Measurements from ENCODE around the gene DUSP8.

The DUSP8 gene

GRCh38 chr11:1565904-1566247 is 6.2 kb downstream of the DUSP8 start:
- no peak for DNase-seq (ENCODE audit: low spot score)

DNA sequence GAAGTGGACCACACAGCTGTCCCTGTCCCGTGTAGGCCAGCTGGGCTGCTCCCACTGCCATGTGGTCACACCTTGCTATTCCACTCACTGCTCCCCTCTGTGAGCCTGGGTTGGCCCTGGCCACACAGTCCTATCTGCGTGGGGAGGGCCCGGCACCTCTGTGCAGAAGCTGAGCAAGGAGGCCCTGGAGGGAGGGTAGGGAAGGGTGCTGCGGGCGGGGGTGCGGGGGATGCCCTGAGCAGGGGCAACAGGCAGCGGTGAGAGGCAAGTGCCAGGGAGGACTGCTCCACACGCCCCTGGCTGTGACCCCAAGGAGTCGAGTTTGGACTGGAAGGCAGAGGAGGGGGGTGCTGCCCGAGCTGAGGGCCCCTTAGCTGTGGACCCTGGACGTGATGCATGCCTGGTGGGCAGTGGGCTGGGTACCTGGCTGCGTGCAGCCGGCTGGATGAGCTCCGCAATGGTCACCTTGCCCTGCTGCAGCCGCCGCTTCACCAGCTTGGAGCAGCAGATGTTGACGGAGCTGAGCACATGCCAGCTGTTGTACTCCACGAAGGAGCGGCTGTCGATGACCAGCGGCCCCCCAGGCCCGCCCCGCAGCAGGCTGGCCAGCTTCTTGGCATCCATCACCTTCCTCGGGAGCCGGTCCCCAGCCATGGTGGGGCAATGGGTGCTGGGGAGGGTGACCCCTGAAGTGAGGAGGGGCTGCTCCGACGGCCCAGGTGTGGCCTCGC is 6.7 kb downstream of the DUSP8 start:
- DNase-seq (ENCODE audit: low spot score): no peak

DNA sequence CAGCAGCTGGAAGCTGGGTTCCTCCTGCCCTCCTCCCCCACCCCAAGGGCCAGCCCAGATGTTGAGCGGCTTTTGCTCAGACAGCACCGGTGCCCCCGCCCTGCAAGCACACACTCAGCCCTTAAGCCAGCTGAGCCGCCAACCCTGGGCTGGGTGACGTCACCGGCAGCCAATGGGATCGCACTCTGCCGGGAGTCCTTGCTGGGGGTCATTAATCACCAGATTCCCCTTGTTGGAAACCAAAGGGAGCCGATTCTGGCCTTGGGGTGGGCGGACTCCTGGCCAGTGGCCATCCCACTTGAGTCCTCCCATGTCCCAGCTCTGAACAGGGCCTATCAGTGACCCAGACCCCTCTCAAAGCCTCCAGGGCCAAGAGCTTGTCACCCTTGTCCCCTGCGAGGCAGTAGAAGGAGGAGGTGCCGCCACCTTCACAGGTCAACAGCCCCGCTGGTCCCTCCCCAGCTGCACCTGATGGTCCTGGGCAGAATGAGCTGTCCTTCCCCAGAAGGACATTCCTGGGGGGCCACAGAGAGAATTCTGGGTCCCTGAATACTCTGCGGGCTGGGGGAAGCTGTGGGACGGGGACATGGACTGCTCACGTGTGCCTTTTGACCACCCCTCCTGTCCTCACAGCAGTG is 7.4 kb downstream of the DUSP8 start:
- DNase-seq (ENCODE audit: low spot score): no peak

GRCh38 chr11:1563697-1564534 is 8.2 kb downstream of the DUSP8 start:
- DNase-seq (ENCODE audit: low spot score): no peak

DNA sequence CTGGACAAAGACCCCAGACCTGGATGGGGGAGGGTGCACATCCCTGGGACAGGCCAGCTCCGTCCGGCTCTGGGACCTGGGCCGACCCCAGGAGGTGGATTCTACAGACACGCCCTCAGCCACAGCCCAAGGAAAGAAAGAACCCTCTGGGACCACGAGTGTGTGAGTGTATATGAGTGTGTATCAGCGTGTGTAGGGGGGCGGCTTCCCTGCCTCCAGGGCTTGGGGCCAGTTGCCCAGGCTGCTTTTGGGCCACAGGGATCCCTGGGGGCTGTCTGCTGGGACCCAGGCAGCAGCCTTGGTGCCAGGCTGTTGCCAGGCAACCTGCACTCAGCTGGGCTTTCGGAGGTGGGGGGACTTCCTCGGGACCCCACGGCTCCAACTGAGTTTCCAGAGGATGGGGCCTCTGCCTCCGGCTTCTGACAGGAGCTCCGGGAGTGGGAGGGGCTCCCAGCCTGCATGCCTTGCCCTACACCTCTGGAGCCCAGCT is 8.9 kb downstream of the DUSP8 start:
- DNase-seq (ENCODE audit: low spot score): no peak

DNA sequence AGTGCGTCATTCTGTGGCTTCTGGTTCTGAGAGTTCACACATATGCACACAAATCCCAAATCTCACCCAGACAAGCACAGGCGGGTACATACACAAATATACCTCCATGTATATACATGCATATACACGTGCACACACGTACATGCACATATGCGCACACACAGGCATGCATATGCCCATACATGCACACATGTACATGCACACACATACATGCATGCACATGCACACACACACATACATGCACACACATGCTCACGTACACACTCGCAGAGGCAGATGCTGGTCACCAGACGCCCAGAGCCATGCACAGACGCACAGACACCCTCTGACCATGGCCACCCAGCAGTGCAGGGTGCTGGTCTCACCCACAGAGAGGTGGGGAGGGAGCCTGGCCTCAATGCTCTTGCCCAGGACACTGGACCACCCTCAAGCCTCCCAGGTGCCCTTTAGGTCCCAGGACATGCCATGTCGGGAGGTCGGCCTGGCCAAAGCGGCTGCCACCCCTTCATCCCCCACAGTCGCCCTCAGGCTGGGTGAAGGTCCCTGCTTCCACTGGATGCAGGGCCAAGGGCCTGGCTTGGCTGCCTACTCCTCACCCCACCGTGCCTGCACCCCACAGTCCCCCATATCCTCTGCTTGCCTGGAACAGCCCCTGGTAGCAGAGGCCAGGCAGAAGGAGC is 9.5 kb downstream of the DUSP8 start:
- DNase-seq (ENCODE audit: low spot score): no peak

GRCh38 chr11:1561955-1562354 is 10.1 kb downstream of the DUSP8 start:
- DNase-seq (ENCODE audit: low spot score): no peak

DNA sequence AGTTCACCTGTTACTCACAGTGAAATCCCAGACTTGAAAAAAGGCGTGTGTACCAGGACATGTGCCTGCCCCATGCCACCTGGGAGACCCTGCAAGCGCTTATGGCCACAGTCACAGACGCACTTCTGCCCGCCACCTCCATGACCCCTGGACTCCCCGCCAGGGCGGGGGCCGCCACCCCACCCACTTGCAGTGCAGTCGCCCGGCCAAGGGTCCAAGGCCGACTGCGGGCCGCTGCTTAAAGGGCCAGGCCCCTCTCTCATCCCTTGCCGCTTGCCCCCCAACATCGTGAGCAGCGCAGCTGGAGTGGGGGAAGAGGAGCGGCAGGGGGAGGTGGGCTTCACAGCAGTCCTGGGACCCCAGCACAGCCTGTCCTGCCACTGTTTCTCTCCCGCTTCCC is 10.8 kb downstream of the DUSP8 start:
- DNase-seq (ENCODE audit: low spot score): no peak

DNA sequence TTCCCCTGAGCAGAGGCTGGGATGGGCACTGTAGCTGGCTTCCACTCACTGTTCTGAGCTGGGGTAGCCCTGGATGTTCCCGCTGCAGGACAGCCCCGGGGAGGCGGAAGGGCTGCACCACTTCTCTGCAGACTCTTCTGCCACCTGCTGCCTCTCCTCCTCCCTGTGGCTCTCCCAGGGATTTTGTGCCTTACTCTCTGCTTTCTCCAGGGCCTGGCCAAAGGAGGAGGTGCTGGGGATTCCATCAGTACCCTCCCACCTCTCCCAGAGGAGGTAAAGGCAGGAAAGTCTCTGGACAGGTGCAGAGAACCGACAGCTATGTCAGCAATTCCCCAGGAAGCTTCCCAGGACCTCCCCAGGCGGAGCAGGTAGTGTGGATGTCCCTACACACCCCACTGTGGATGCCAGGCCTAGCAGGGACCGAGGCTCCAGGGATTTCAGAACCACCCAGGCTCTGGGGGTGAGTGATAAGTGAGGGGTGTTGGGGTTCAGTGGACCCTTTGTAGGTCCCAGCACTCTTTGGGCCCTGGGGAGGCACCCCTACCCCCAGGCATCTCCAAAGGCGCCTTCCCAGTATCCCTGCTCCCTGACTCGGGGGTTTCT is 11.3 kb downstream of the DUSP8 start:
- DNase-seq (ENCODE audit: low spot score): no peak

DNA sequence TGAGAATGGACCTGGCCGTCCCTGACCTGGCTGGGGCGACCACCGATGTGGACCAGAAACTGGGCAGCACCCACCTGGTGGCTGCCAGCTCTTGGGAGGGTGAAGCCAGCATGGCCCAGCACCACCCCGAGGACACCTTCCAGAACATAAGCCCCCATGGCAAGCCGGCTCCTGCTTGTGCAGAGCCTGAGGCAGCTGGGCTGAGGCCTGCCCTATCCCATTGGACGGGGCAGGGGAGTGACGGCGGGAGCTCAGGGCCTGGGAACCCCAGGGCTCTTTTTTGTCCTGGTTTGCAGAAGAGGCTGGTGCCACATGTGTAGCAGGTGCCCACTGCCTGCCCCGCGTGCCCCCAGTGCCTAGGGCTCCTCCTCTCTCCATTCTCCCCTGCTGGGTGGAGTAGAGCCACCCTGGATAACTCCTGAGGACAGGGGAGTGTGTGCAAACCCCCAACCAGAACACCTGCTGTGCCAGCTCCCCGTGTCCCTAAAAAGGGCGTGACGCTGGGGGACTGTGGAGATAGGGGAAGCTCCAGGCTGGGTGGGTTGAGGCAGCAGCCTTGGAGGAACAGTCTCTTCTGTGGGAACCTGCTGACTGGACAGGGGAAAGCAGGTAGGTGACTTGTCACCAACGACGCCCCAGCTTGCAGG is 11.9 kb downstream of the DUSP8 start:
- DNase-seq (ENCODE audit: low spot score): no peak

DNA sequence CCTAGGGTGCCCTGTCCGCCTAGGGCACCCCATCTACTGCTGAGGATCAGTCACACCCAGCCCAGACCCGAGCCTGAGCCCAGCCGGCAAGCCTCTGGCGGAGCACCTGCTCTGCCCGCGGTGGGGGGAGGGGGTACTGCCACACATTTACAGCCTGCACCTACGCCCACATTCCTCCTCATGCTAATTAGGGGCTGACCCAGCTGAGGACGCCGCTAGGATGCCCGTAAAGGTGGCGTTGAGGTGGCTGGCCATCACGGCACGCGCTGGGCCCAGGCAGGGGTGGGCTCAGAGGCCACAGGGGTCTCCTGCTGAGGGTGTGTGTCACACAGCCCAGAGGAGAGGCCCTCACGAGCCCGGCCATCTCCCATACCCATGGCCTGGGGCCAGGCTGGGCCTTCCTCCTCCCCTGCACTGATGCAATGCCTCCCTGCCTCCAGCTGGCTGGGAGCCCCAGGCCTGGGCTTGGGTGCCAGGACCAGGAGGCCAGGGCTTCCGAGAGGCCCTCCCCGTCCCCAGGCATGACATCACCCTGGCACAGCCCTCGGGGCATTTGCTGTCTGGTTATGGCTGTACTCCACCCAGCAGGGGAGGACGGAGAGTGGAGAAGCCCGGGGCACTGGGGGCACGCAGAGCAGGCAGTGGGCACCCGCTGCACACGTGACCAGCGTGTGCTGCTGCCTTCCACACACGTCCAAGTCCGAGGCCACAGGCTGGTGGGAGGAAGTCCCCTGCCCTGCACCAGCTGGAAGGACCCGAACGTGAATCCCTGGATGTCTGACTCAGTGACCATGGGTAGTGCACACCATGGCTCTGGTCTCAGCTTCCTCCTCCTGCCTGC is 12.7 kb downstream of the DUSP8 start:
- DNase-seq (ENCODE audit: low spot score): no peak

DNA sequence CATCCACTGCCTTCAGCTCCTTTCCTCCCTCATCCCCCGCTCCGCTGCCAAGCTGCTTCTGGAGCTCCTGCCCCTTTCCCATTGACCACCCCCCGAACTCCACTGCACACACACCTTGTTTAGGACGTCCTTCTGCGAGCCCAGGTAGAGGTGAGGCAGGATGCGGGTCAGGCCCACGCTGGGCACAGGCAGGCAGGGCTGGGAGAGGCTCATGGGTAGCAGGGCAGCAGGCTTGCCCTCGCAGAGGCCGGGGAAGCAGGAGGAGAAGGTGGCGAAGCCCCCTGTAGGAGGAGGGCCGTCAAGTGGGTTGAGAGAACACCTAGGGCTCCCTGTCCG is 13.3 kb downstream of the DUSP8 start:
- DNase-seq (ENCODE audit: low spot score): no peak

- no peak for DNase-seq (ENCODE audit: low spot score)
Measured at GRCh38 chr11:1557904-1558774, 13.9 kb downstream of the DUSP8 start.

GRCh38 chr11:1557051-1557884 is 14.8 kb downstream of the DUSP8 start:
- no peak for DNase-seq (ENCODE audit: low spot score)

DNA sequence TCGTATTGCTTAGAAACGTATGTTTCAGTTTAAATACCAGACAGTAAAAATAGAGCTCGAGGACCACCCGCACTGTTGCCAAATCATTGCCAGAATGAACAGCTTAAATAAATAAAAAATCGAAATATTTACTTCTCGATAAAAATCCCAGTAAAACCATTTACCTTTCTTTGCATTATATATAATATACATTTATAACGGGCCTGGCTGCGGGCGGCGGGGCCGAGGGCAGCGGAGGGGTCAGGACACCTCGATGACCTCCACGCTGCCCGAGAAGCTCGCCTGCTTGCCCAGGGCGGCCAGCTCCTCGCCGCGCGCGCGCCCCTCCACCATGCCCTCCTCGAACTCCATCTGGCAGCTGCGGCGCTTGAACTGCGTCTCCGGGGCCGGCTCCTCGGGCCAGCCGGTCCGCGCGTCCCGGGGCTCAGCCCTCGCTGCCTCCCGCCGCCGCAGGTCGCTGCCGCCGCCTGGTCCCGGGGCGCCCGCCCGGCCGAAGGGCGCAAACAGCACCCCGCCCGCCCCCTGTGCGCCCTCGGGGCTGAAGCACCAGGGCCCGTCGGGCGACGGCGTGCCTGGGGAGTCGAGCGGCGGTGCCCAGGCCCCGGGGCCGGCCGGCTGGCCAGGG is 15.7 kb downstream of the DUSP8 start:
- no peak for DNase-seq (ENCODE audit: low spot score)

GRCh38 chr11:1555713-1556153 is 16.3 kb downstream of the DUSP8 start:
- no peak for DNase-seq (ENCODE audit: low spot score)

DNA sequence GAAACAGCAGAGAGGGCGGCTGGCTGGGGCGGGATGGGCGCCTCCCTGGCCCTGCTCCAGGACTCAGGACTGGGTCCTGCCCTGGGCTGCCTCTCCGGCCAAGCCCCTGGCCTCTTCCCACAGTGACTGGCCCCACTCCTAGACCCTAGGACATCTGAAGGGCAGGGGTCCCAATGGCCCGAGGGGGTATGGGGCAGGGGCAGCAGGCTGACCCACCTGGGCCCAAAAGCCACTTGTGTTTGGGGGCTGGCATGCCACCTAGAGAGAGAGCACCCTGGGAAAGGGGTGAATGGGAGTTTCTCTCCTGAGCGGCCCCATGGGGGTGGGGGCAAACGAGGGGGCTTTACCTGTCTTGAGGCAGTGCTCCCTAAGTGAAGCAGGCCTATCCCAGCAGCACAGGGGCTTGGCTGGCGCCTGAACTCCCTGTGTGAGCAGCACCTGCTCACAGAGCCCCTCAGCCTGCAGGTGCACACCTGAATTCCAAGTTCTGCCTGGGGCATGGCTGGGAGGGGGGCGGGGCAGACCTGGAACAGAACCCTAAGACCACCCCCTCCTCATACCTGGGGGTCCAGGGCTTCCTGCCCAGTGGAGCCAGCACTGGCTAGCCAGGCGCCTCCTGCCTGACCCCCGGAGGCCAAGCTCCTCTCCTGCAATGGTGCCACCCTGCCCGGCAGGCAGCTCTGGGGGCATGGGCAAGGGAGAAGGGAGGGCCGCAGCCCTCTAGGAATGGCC is 16.9 kb downstream of the DUSP8 start:
- DNase-seq (ENCODE audit: low spot score): no peak
